ENCODE data around the gene MAP9. TPM values are rescaled to one million over a fixed set of nuclear protein-coding genes. Genes with fewer than 3 reads are reported as not detected.
"Not testable (repeated sequence)": the region's sequence is repeated elsewhere in the genome, so short reads cannot be mapped to it uniquely, and the experiment has no call there.

The MAP9 gene
- 10.9 TPM for polyA plus RNA-seq (2013, experiment 1 of 2)
- 13.3 TPM for polyA plus RNA-seq (2013, experiment 2 of 2)

- Histone ChIP-seq H3K4me3 (ENCODE audit: extremely low read depth, insufficient read depth, low read length, poor library complexity, severe bottlenecking) (peak within 1 kb of the TSS; percentile 61), H3K4me1 (ENCODE audit: control insufficient read depth, insufficient read depth, low read length, poor library complexity, severe bottlenecking) (no peaks in the 10 kb centered on the region), H3K27ac (ENCODE audit: low read depth, low read length, severe bottlenecking) (peak within 1 kb of the TSS; percentile 37), H3K9me3 (ENCODE audit: control insufficient read depth, low read length) (no peaks in the 10 kb centered on the region), H3K36me3 (ENCODE audit: control insufficient read depth, insufficient read depth, low read length) (no peaks in the 10 kb centered on the region)
- 9 to 11% methylated on average over 46 to 58 of the region's 66 CpGs for WGBS, 2 experiments (ENCODE audit: insufficient coverage in 2 of 2)
Observed at GRCh38 chr4:155376387-155377268, at the start of gene MAP9. TSS of gene MAP9 (minus strand) at chr4:155376965. CDS start at chr4:155375850, 1,115 bp downstream.

GRCh38 chr4:155424778-155425177 lies 48.0 kb upstream of the MAP9 start:
- WGBS, 2 experiments (ENCODE audit: insufficient coverage in 2 of 2), result 100% methylated on average over 1 of the region's 11 CpGs
- not testable (repeated sequence) for H3K4me3 ChIP-seq (ENCODE audit: extremely low read depth, insufficient read depth, low read length, poor library complexity, severe bottlenecking); H3K4me1 ChIP-seq (ENCODE audit: control insufficient read depth, insufficient read depth, low read length, poor library complexity, severe bottlenecking); H3K27ac ChIP-seq (ENCODE audit: low read depth, low read length, severe bottlenecking); H3K36me3 ChIP-seq (ENCODE audit: control insufficient read depth, insufficient read depth, low read length)
- H3K9me3 ChIP-seq (ENCODE audit: control insufficient read depth, low read length), result peaks cover 11% of the 10 kb centered on the region

- Histone ChIP-seq H3K9me3 (ENCODE audit: control insufficient read depth, low read length) (peaks cover 11% of the 10 kb centered on the region), H3K27ac (ENCODE audit: low read depth, low read length, severe bottlenecking) (no peak overlapping the region), H3K36me3 (ENCODE audit: control insufficient read depth, insufficient read depth, low read length) (no peaks in the 10 kb centered on the region), H3K4me1 (ENCODE audit: control insufficient read depth, insufficient read depth, low read length, poor library complexity, severe bottlenecking) (no peaks in the 10 kb centered on the region), H3K4me3 (ENCODE audit: extremely low read depth, insufficient read depth, low read length, poor library complexity, severe bottlenecking) (no peak overlapping the region)
- WGBS, 2 experiments (ENCODE audit: insufficient coverage in 2 of 2), result no CpG with 5 or more reads among the region's 1 CpG
Observed at GRCh38 chr4:155423671-155424070, 46.9 kb upstream of the MAP9 start.

- WGBS, 2 experiments (ENCODE audit: insufficient coverage in 2 of 2), result 90 to 97% methylated on average over 1 to 3 of the region's 4 CpGs
- Histone ChIP-seq H3K4me1 (ENCODE audit: control insufficient read depth, insufficient read depth, low read length, poor library complexity, severe bottlenecking) (no peaks in the 10 kb centered on the region), H3K27ac (ENCODE audit: low read depth, low read length, severe bottlenecking) (no peak overlapping the region), H3K9me3 (ENCODE audit: control insufficient read depth, low read length) (peaks cover 4% of the 10 kb centered on the region), H3K4me3 (ENCODE audit: extremely low read depth, insufficient read depth, low read length, poor library complexity, severe bottlenecking) (no peak overlapping the region), H3K36me3 (ENCODE audit: control insufficient read depth, insufficient read depth, low read length) (no peaks in the 10 kb centered on the region)
Observed at GRCh38 chr4:155419266-155419665, 42.5 kb upstream of the MAP9 start.

- no peaks in the 10 kb centered on the region for H3K36me3 ChIP-seq (ENCODE audit: control insufficient read depth, insufficient read depth, low read length)
- no peak overlapping the region for H3K27ac ChIP-seq (ENCODE audit: low read depth, low read length, severe bottlenecking)
- H3K9me3 ChIP-seq (ENCODE audit: control insufficient read depth, low read length), result no peaks in the 10 kb centered on the region
- H3K4me1 ChIP-seq (ENCODE audit: control insufficient read depth, insufficient read depth, low read length, poor library complexity, severe bottlenecking), result no peaks in the 10 kb centered on the region
- H3K4me3 ChIP-seq (ENCODE audit: extremely low read depth, insufficient read depth, low read length, poor library complexity, severe bottlenecking), result no peak overlapping the region
Observed at GRCh38 chr4:155415662-155416061, 38.9 kb upstream of the MAP9 start.

GRCh38 chr4:155413451-155413850 lies 36.7 kb upstream of the MAP9 start:
- H3K27ac ChIP-seq (ENCODE audit: low read depth, low read length, severe bottlenecking), result no peak overlapping the region
- no peaks in the 10 kb centered on the region for H3K36me3 ChIP-seq (ENCODE audit: control insufficient read depth, insufficient read depth, low read length)
- H3K9me3 ChIP-seq (ENCODE audit: control insufficient read depth, low read length), result no peaks in the 10 kb centered on the region
- WGBS, 2 experiments (ENCODE audit: insufficient coverage in 2 of 2), result 89 to 100% methylated on average over 1 of the region's 1 CpG
- no peaks in the 10 kb centered on the region for H3K4me1 ChIP-seq (ENCODE audit: control insufficient read depth, insufficient read depth, low read length, poor library complexity, severe bottlenecking)
- no peak overlapping the region for H3K4me3 ChIP-seq (ENCODE audit: extremely low read depth, insufficient read depth, low read length, poor library complexity, severe bottlenecking)

GRCh38 chr4:155411546-155411945 lies 34.8 kb upstream of the MAP9 start:
- Histone ChIP-seq H3K4me3 (ENCODE audit: extremely low read depth, insufficient read depth, low read length, poor library complexity, severe bottlenecking) (no peak overlapping the region), H3K4me1 (ENCODE audit: control insufficient read depth, insufficient read depth, low read length, poor library complexity, severe bottlenecking) (no peaks in the 10 kb centered on the region), H3K9me3 (ENCODE audit: control insufficient read depth, low read length) (no peaks in the 10 kb centered on the region), H3K36me3 (ENCODE audit: control insufficient read depth, insufficient read depth, low read length) (no peaks in the 10 kb centered on the region), H3K27ac (ENCODE audit: low read depth, low read length, severe bottlenecking) (no peak overlapping the region)
- WGBS, 2 experiments (ENCODE audit: insufficient coverage in 2 of 2), result 89 to 100% methylated on average over 2 of the region's 2 CpGs

- no CpG with 5 or more reads among the region's 1 CpG for WGBS, 2 experiments (ENCODE audit: insufficient coverage in 2 of 2)
- Histone ChIP-seq H3K27ac (ENCODE audit: low read depth, low read length, severe bottlenecking) (no peak overlapping the region), H3K4me1 (ENCODE audit: control insufficient read depth, insufficient read depth, low read length, poor library complexity, severe bottlenecking) (no peaks in the 10 kb centered on the region), H3K36me3 (ENCODE audit: control insufficient read depth, insufficient read depth, low read length) (no peaks in the 10 kb centered on the region), H3K9me3 (ENCODE audit: control insufficient read depth, low read length) (no peaks in the 10 kb centered on the region), H3K4me3 (ENCODE audit: extremely low read depth, insufficient read depth, low read length, poor library complexity, severe bottlenecking) (no peak overlapping the region)
Observed at GRCh38 chr4:155408796-155409195, 32.0 kb upstream of the MAP9 start.

- H3K4me3 ChIP-seq (ENCODE audit: extremely low read depth, insufficient read depth, low read length, poor library complexity, severe bottlenecking), result no peak overlapping the region
- H3K36me3 ChIP-seq (ENCODE audit: control insufficient read depth, insufficient read depth, low read length), result no peaks in the 10 kb centered on the region
- no peak overlapping the region for H3K27ac ChIP-seq (ENCODE audit: low read depth, low read length, severe bottlenecking)
- no peaks in the 10 kb centered on the region for H3K4me1 ChIP-seq (ENCODE audit: control insufficient read depth, insufficient read depth, low read length, poor library complexity, severe bottlenecking)
- H3K9me3 ChIP-seq (ENCODE audit: control insufficient read depth, low read length), result no peaks in the 10 kb centered on the region
- 80% methylated on average over 1 of the region's 1 CpG; no CpG with 5 or more reads in 1 of the 2 experiments for WGBS, 2 experiments (ENCODE audit: insufficient coverage in 2 of 2)
Observed at GRCh38 chr4:155407480-155407879, 30.7 kb upstream of the MAP9 start.

GRCh38 chr4:155405059-155405458 lies 28.3 kb upstream of the MAP9 start:
- H3K9me3 ChIP-seq (ENCODE audit: control insufficient read depth, low read length), result no peaks in the 10 kb centered on the region
- no CpG with 5 or more reads among the region's 2 CpGs for WGBS, 2 experiments (ENCODE audit: insufficient coverage in 2 of 2)
- no peak overlapping the region for H3K27ac ChIP-seq (ENCODE audit: low read depth, low read length, severe bottlenecking)
- no peak overlapping the region for H3K4me3 ChIP-seq (ENCODE audit: extremely low read depth, insufficient read depth, low read length, poor library complexity, severe bottlenecking)
- H3K4me1 ChIP-seq (ENCODE audit: control insufficient read depth, insufficient read depth, low read length, poor library complexity, severe bottlenecking), result no peaks in the 10 kb centered on the region
- no peaks in the 10 kb centered on the region for H3K36me3 ChIP-seq (ENCODE audit: control insufficient read depth, insufficient read depth, low read length)

GRCh38 chr4:155403886-155404285 lies 27.1 kb upstream of the MAP9 start:
- Histone ChIP-seq H3K4me3 (ENCODE audit: extremely low read depth, insufficient read depth, low read length, poor library complexity, severe bottlenecking) (no peak overlapping the region), H3K9me3 (ENCODE audit: control insufficient read depth, low read length) (no peaks in the 10 kb centered on the region), H3K36me3 (ENCODE audit: control insufficient read depth, insufficient read depth, low read length) (no peaks in the 10 kb centered on the region), H3K27ac (ENCODE audit: low read depth, low read length, severe bottlenecking) (no peak overlapping the region), H3K4me1 (ENCODE audit: control insufficient read depth, insufficient read depth, low read length, poor library complexity, severe bottlenecking) (no peaks in the 10 kb centered on the region)
- WGBS, 2 experiments (ENCODE audit: insufficient coverage in 2 of 2), result 60 to 71% methylated on average over 3 of the region's 4 CpGs

Data from mesodermal cell (in vitro differentiated cells).